Embryonic facial prominence (tissue), 1 donor: ENCODE results near the gene PHC3.

Experiments
- DNase-seq: peaks from one replicate; pipeline ENCODE4 v3.0.0-alpha.2; 2016; ENCODE audit errors: extremely low spot score

The PHC3 gene

DNA sequence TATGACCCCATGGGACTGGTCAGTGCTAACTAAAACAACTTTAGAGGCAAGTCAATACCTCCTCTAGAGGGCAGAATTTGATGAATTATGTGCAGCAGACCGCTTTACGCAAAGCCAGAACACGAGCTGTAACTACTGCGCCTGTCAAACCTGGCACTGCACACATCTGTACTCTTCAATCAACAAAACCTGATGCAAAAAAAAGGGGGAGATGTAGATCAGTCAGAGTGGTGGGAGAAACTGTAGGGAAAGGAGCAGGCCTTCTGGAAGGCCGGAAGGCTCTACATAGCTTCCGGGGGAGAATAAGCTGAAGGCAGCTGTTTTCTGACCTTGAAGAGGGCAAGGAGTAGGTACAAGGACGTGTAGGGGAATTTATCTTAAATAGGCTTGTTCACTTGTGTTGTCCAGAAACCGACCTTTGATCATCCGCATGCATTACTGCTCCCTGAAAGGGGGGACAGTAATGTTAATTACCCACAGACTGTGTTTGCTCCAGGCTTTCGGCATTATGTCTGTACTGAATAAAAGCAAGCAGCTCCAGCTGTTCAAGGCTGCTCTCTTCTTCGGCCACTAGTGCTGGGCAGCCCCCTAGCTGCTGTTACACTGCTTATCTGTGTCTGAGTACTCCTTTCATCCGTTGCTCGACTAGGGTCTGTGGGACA, 102.8 kb downstream of the PHC3 start:
- no peak for DNase-seq

DNA sequence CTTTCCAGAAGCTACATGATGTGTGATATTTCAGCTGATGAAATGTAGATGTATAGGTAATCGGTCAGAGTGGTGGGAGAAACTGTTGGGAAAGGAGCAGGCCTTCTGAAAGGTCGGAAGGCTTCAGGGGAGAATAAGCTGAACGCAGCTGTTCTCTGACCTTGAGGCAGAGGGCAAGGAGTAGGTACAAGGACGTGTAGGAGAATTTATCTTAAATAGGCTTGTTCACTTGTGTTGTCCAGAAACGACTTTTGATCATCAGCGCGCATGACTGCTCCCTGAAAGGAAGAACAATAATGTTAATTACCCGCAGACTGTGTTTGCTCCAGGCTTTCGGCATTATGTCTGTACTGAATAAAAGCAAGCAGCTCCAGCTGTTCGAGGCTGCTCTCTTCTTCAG, 104.2 kb downstream of the PHC3 start:
- no peak for DNase-seq

DNA sequence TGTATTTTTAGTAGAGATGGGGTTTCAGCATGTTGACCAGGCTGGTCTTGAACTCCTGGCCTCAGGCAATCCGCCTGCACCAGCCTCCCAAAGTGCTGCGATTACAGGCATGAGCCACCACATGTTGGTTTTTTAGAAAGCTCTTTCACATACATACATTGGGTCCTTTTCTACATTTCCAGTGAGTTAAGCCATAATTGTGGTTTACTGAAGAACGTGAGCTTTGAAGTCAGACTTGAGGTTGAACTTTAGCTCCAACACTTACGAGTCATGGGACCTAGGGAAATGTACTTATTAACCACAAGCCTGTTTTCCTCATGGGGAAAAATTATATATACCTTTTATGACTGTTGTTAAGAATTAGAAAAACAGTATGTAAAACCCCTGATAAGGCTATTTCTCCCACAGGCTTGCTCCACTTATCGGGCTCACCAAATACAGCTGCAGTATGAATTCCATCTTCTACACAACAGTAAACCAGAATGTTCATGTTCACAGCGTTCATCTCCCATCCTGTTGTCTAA, 104.8 kb downstream of the PHC3 start:
- DNase-seq = no peak

DNA sequence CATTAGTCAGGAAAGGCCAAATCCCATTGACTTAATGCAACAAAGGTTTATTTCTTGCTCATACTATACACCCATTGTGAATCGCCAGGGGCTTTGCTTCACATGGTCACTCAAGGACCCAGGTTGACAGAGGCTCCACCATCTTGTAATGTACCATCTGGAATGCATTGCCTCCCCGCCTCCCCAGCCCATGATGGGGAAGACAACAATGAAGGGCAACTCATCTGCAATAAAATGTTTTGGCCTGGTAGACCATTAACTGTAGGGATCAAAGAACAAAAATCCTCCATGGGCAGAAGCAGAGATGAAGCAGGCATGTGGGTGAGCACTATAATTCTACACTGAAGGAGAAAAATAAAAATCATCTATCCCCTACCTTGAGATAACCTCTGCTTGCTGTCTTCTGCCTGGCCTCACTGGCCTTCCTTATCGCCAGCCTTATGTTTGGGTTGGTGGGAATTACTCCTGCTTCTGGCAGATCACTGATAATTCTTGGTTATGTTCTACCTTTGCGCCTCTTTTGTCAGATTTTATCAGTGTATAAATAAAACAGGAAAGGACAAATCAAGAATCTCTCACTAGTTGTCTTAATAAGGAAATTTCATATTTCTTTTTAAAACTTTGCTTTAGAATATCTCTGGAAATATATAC, 106.0 kb downstream of the PHC3 start:
- no peak for DNase-seq

DNA sequence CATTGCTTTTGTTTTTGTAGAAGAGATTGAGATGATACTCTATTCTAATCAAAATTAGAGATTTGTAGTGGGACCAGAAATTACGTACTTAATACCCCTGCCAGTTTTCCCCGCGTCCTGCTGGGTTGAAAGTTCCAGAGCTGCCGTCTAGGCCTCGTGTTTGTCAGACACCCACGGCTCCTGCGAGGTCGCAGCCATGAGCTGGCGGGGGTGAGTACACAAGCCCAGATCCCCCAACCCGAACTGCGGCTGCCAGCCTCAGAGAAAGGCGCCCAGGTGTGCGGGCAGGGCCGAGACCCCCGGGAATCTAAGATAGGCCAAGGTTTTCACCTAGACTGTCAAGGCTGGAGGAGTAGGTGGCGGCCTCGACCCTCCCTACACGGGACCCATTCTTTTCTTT, 117.4 kb downstream of the PHC3 start:
- DNase-seq = no peak

DNA sequence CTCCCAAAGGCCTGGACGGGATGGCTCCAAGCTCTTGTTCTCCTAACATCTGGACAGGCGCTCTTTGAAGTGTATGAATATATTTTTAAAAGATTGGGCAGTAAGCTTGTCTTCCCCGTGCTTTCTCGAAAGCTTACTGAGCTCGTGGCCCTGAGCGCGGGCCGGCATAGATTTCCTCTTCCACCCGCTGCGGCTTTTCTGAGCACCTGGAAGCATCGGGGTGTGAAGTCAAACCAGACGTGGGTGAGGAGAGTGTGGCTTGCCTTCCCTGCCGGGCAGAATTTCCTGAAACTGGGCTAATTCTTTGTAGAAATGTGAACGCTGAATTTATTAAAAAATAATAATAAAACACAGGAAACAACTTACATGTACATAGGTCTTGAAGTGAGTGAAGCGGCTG, 117.8 kb downstream of the PHC3 start:
- no peak for DNase-seq

DNA sequence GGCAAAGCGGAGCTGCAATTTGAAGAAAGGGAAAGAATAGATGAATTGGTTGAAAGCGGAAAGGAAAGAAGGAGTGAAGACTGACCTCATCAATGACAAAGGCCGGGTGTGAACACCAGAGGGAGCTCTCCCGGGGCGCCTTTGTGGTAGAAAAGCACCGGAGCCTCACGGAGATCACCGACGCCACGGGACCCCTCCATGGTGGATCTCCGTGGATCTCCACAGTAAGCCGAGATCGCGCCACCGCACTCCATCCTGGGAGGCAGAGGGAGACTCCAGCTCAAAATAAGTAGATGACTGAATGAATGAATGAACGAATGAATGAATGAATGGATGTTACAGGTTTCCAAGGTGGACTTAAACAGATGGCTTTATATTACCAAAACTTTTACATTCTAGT, 118.8 kb downstream of the PHC3 start:
- no peak for DNase-seq

DNA sequence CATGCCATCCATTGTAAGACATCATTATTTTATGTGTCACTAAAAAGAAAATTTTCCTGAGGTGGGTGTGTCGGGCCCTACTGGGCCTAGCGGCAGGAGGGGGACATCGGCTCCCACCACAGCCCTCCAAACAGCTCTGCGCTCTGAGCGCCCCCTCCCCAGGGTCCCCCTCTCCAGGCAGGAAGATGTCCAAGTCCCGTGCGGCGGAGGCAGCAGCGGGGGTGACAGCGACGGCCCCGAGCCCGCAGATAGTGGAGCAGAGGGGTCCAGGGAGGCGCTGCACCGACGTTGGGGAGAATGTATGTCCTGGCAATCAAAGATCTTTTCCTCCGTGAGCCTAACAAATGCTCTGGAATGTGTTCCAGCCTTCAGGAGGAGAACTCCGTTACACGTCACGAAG, 119.5 kb downstream of the PHC3 start:
- DNase-seq = no peak

DNA sequence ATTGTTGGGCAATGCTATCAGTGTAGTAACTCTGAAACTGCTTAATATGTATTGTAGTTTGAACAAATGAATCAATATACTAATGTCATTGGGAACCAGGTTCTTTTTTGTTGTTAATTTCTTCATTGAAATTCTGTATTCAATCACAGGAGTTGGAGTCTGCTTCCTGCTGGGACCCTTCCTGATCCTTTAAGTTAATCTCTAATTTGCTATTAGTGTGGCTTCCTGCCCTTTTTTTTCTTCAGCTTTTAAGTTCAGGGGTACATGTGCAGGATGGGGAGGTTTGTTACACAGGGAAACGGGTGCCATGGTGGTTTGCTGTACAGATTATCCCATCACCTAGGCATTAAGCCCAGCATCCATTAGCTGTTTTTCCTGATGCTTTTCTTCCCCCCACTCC, 122.1 kb downstream of the PHC3 start:
- no peak for DNase-seq

DNA sequence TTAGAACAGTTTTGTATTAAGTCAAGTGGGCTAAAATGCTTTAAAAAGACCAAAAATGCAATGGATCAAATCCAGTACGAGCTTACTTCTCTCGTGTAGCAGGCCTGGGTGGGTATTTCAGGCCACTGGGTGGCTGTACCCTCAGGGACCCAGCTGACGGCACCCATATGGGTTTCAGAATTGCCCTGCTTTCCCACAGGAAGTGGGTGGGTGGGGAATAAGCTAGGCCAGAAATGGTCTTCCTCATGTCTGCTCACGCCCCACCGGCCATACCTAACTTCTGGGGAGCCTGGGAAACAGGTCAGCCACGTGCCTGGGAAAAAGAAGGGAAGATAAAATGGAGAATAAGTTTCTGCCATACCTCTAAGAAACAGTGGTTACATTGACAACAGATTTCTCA, 123.4 kb downstream of the PHC3 start:
- DNase-seq = no peak

DNA sequence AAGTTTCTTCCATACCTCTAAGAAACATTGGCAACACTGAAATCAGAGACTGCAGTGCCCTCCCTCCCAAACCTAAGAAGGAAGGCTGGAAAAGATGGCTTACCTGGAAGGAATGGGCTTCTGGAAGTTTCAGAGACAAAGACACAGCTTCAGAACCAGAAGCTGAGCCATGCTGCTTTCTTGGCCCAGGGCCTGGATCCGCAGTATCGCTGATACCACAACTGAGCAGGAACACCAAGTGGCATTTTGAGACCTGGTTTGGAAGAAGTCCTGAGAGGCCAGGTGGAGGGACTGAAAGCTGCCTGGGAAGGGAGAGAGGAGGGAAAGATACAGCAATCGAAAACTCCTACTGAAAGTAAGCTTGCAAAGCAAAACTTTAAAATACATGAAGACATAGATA, 124.0 kb downstream of the PHC3 start:
- DNase-seq = no peak

DNA sequence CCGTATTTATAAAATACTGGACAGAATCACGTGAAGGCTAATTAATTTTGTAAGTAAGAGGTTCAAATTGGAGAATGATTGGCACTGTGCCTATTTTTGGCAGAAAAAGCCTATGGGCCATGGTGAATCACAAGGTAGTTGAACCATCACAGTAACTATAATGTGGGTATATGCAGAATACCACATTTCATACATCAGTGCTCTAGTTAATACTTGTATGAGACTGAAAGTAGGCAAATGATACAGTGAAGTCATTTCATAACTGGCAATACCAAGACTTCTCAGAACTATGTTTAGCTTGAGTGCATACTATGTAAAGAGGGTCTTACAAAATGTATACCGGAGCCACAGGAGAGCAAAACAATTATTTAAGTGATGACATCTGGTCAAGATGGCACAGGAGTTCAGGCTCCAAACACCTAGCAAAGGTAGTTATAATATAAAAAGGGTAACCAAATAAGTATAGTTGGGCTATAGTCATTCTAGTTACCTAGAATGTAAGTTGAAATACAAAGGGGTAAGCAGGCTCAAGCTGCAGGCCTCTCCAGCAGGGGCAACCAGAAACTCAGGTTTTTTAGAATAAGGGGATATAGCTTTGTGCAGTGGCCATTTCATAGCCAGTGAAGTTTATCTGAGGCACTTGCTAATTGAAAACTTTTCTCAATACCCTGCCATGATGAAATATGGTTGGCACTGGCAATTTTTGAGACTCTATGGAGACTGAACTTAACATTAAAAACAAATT, 124.7 kb downstream of the PHC3 start:
- no peak for DNase-seq

DNA sequence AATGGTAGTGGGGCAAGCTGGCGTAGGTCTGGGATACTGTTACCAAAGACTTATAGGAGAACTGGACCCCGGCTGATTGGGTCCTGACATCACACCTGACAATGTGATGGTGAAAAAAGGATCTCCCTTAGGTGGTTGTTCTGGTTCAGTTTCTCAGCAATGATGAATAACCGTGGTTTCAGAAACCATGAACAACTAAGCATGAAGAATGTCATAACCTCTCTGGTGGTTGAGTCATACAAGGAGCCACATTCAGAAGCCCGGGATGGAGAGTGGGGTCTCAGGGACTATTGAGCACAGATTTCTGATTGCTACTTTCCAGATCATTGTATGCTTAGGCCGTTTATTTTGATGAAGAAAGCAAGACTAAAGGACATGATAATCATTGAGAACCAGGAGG, 126.3 kb downstream of the PHC3 start:
- no peak for DNase-seq

DNA sequence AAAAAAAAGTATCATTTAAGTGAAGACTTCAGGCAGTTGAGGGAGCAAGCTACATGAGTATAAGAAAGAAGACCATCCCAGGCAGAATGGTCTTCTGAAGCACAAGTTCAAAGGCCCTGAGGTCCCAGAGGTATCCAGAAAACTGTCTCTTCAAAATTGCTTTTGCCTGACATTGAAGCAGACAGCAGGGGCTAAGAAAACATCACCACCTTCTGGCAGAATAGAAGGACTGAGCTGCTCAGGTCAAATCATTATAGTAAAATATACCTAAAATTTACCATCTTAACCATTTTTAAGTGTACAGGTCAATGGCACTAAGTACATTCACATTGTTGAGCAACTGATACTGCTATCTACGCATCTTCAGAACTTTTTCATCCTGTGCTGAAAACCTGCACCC, 127.3 kb downstream of the PHC3 start:
- DNase-seq = no peak

DNA sequence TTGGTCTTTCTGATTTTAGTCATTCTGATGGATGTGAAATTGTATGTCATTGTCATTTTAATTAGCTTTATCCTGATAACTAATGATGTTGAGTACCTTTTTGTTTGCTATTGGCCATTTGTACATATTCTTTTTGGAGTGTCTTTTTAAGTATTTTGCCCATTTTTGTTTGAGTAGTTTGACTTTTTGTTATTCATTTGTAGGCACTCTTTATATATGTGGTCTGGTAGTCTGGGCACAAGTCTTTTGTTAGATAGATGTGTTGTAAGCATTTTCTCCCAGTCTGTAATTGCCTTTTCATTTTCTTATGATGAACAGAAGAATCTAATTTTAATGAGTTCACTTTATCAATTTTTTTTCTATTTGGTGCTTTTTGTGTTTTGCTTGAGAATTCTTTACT, 129.1 kb downstream of the PHC3 start:
- DNase-seq = no peak

DNA sequence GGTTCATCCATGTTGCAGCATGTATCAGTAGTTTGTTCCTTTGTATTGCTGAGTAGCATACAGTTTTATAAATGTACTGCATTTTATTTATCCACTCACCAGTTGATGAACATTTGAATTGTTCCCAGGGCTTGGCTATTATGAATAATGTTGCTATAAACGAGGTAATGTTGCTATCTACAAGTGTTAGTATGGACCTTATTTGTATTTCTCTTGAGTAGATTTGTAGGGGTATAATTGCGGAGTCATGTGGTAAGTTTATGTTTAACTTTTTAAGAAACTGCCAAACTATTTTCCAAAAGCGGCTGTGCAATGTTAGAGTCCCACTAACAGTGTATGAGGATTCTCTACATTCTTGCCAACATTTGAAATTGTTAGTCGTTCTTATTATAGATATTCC, 130.8 kb downstream of the PHC3 start:
- no peak for DNase-seq

DNA sequence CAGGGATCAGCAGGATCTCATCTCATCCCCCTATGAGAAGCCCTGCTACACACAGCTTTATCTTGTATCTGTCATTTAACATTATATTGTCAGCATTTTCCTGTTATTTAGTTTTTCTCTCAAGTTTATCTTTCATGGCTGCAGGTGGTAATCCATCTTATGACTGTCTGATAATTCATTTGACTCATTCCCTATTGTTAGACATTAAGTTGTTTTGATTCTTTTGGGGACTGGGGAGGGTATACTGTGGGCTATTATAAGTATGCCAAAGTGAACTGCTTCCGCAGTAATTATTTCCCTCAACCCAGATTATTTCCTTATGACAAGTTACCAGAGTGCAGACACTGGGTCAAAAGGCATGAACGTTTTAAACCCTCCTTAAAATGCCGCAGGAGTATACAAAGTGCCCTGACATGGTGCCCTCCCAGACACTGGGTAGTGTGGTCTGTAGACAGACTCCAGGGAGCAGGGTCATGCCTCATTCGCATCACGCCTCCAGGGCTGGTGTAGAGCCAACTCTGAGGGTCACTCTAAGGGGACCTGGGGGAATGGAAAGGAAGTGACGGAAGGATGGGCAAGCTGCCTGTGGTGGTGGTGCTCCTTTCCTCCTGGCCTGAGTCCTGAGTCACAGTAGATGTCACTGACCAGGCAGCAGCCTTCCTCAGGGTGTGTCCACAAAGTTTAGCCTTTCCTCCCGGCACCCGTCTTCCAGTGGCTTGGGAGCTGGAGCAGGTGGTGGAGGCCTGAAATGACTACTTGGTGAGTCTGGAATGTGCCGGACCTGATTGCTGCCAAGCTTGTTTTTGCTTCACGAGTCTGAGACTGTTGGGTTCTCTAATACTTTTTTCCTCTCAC, 132.2 kb downstream of the PHC3 start:
- DNase-seq = no peak

DNA sequence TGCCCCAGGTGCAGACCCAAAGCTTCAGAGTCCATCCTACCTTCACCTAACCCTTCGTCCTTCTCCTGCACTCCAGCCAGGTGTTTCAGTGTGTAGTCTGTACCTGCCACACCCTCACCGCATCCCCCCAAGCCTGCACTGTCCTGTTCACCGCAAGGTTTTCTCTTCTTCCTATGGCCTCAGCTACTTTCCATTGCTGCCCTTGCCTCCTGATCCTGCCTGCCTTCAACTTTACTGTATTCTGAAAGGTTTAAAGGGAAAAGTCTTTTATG, 134.5 kb downstream of the PHC3 start:
- DNase-seq = no peak

DNA sequence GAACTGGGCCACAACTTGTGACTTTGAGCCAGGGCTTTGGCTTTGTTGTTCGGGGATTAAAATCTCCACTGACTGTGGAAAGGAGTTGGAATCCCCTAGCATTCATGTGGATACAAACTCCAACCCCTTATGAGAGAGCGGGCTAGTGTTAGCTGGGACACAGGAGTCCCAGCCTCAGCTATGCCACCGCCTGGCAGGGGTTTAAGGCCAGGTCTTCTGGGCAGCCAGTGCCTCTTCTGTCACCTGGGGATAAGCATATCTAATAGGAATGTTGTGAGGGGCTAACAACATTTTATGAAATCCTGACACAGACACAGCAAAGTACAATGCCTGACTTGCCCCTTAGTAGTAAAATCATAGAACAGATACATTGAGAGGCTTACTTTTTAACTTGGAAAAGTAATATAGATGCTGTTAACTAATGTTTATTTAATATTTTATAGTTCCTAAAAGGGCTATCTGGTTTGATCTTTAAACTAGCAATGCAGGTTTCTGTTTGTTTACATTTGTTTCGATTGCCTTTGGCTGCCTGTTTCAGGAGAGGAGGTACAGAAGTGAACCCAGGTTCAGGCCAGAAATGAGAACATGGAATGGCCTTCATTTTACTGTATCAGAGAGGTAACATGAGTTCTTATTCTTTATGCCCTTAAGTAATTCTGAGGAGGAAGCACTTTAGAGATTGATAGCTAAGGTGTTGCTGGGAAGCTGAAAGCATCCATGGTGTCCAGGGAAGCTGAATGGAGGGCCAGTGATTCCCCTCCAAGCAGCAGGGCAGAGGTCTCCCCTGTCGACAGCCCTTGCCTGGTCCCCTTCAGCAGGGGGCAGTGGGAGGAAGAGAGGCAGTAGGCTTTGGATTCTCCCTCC, 135.0 kb downstream of the PHC3 start:
- no peak for DNase-seq

DNA sequence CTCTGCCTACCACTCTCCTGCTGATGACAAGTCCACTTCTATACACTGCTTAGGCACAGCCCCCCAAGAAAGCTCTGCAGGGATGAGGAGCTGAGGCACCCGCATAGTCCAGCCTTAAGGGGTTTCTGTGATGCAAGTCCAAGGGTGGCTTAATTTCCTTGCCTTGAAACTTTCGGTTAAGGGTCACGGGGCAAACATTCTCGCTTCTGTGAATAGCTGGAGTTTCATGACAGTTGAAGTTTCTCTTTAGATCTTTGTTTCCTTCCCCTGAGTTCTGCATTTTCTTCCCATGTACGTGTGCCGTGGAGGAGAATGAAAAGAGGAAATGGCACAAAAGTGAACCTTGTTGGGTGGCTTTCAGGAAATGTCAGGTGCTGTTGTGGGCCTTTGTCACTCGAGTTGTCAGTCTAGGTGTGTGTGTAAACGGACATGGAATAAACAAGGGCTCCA, 136.7 kb downstream of the PHC3 start:
- DNase-seq = no peak

DNA sequence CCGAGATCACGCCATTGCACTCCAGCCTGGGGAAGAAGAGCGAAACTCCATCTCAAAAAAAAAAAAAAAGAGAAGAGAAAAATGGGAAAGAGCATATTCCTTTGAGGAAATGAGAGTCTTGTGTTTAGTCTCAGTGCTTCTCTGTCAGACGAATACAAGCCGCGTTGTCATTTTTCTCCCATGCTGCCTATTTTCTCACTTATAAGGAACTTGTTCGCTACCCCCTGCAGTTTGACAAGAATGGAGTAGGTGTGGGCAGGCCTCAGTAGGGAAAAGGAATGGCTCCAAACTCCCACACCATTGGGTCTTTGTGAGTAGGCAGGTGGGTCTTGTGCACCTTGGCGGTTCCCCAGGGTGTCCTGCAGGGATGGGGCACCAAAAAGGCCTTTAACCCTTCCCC, 137.3 kb downstream of the PHC3 start:
- DNase-seq = no peak
